DMS114 treated with DMSO at 0.1 percent for 48 hours (cell line): ENCODE data around the gene HS6ST3.
"Not testable (repeated sequence)": the region's sequence is repeated elsewhere in the genome, so short reads cannot be mapped to it uniquely, and the experiment has no call there.

Experiments
- DNase-seq: peaks from one replicate; lab custom pipeline; 2025; ENCODE audit not compliant: unreplicated experiment; lab: John Stamatoyannopoulos, UW

HS6ST3 gene

GRCh38 chr13:96091164-96092117 is 1.5 kb downstream of the HS6ST3 start:
- DNase-seq: no peak

- DNase-seq: no peak
Observed at GRCh38 chr13:96093296-96094006, 3.5 kb downstream of the HS6ST3 start.

GRCh38 chr13:96100457-96101220 is 10.7 kb downstream of the HS6ST3 start:
- no peak for DNase-seq

- no peak for DNase-seq
Observed at GRCh38 chr13:96104516-96104915, 14.6 kb downstream of the HS6ST3 start.

GRCh38 chr13:96108072-96108471 is 18.2 kb downstream of the HS6ST3 start:
- DNase-seq: not testable (repeated sequence)

- DNase-seq: no peak
Observed at GRCh38 chr13:96109125-96109524, 19.2 kb downstream of the HS6ST3 start.

GRCh38 chr13:96112936-96113335 is 23.0 kb downstream of the HS6ST3 start:
- DNase-seq: no peak

GRCh38 chr13:96115368-96115767 is 25.5 kb downstream of the HS6ST3 start:
- DNase-seq: not testable (repeated sequence)

- DNase-seq: no peak
Observed at GRCh38 chr13:96119921-96120320, 30.0 kb downstream of the HS6ST3 start.

- no peak for DNase-seq
Observed at GRCh38 chr13:96130818-96131340, 41.0 kb downstream of the HS6ST3 start.

- peak; percentile 2 for DNase-seq
Observed at GRCh38 chr13:96141032-96141431, 51.1 kb downstream of the HS6ST3 start.

GRCh38 chr13:96159725-96160124 is 69.8 kb downstream of the HS6ST3 start:
- DNase-seq: no peak

- DNase-seq: no peak
Observed at GRCh38 chr13:96161141-96161540, 71.2 kb downstream of the HS6ST3 start.

- DNase-seq: no peak
Observed at GRCh38 chr13:96165840-96166239, 75.9 kb downstream of the HS6ST3 start.

- no peak for DNase-seq
Observed at GRCh38 chr13:96172066-96172465, 82.2 kb downstream of the HS6ST3 start.

- DNase-seq: no peak
Observed at GRCh38 chr13:96178759-96179158, 88.9 kb downstream of the HS6ST3 start.

- no peak for DNase-seq
Observed at GRCh38 chr13:96179309-96179708, 89.4 kb downstream of the HS6ST3 start.

GRCh38 chr13:96181911-96182310 is 92.0 kb downstream of the HS6ST3 start:
- DNase-seq: no peak

GRCh38 chr13:96185818-96186217 is 95.9 kb downstream of the HS6ST3 start:
- DNase-seq: no peak

GRCh38 chr13:96191367-96191766 is 101.5 kb downstream of the HS6ST3 start:
- DNase-seq: no peak

GRCh38 chr13:96193728-96194310 is 103.9 kb downstream of the HS6ST3 start:
- no peak for DNase-seq
